Naive thymus-derived CD8-positive, alpha-beta T cell (primary cell): ENCODE results near the gene HES5. TPM values are rescaled to one million over a fixed set of nuclear protein-coding genes. Genes with fewer than 3 reads are reported as not detected.

Experiments
- ATAC-seq, 2 donors: fragments of 150-1000 bp; cut with Tn5 transposase in 1 of 2; sonication (Bioruptor Pico), chemical (Tn5 transposase) in 1 of 2; 1 replicate in 1 of 2; 2 replicates in 1 of 2; pipeline ENCODE4 v1.10.0; 2021; ENCODE audit warnings: mild to moderate bottlenecking in 2 of 2, moderate library complexity in 2 of 2
- POLR2A ChIA-PET: fragments of 350-600 bp; sonication (Branson Sonifier 250); formaldehyde crosslinking; loops from one replicate; lab custom pipeline; 2021; ENCODE audit warnings: antibody characterized with exemption; lab: Charles Lee
- DNase-seq, 10 donors: peaks; one replicate each; pipeline versions ENCODE4 v3.0.0 to v3.0.0-alpha.2; 2020 to 2022
- H3K27ac Mint-ChIP-seq, 10 donors: one replicate each; pipeline ENCODE4 v1.8.0; 2020 to 2022; ENCODE audit warnings: mild to moderate bottlenecking in 10 of 10, mixed read lengths in 10 of 10, moderate library complexity in 4 of 10, inconsistent platforms in 1 of 10
- H3K27me3 Mint-ChIP-seq, 5 donors: one replicate each; pipeline ENCODE4 v1.8.0; 2021 to 2022; ENCODE audit warnings: mixed read lengths in 5 of 5
- H3K36me3 Mint-ChIP-seq, 3 donors: one replicate each; pipeline ENCODE4 v1.8.0; 2020 to 2022; ENCODE audit warnings: mixed read lengths in 3 of 3, mild to moderate bottlenecking in 2 of 3, inconsistent platforms in 1 of 3
- H3K4me1 Mint-ChIP-seq, 4 donors: one replicate each; pipeline ENCODE4 v1.8.0; 2021 to 2022; ENCODE audit warnings: mixed read lengths in 4 of 4
- H3K4me3 Mint-ChIP-seq, 10 donors: one replicate each; pipeline ENCODE4 v1.8.0; 2020 to 2022; ENCODE audit warnings: mild to moderate bottlenecking in 10 of 10, mixed read lengths in 10 of 10, moderate library complexity in 6 of 10, inconsistent platforms in 1 of 10
- H3K9me3 Mint-ChIP-seq, 9 donors: one replicate each; pipeline ENCODE4 v1.8.0; 2020 to 2022; ENCODE audit warnings: mixed read lengths in 9 of 9, mild to moderate bottlenecking in 3 of 9, inconsistent platforms in 1 of 9, moderate library complexity in 1 of 9
- polyA plus RNA-seq, 3 donors: library from polyadenylated mRNA; unstranded; fragments of 300-500 nt; fragmentation: Illumina TruSeq; gene quantifications; one replicate each; pipeline ENCODE4 v1.2.3, GENCODE V29; 2021
- total RNA-seq, 8 experiments: library from RNA in 2 of 8; stranded (reverse) in 2 of 8; gene quantifications; one replicate each; pipeline ENCODE4 v1.2.3 and lab custom pipeline; 2021 to 2026

HES5 gene
- total and polyA plus RNA-seq, 5 experiments from 2014 or later, result 0.30 TPM; not detected in 4

GRCh38 chr1:2493218-2493617 is 36.8 kb downstream of the HES5 start:
- DNase-seq (no peak), ATAC-seq (no peak)
- peak overlapping the region in 9 of 10 donors; percentile 20 to 95 (median 82) for H3K27ac Mint-ChIP-seq
- H3K4me3 Mint-ChIP-seq, result peak overlapping the region in 5 of 10 donors; percentile 14 to 80 (median 70)
- peaks cover 20 to 59% (median 34%) of the 10 kb centered on the region in 4 donors for H3K4me1 Mint-ChIP-seq
- H3K27me3 Mint-ChIP-seq, result no peaks in the 10 kb centered on the region
- H3K36me3 Mint-ChIP-seq, result peaks cover 0 to 10% (median 7%) of the 10 kb centered on the region in 3 donors
- POLR2A ChIA-PET, result interaction anchor here (0.7 to 5.6 kb wide), 10 partner anchors 10 to 93 kb away, joined by 3 to 78 read pairs (median 9); partner anchors contain the start of genes PANK4 and PRXL2B
- H3K9me3 Mint-ChIP-seq, result peaks cover 0 to 9% (median 6%) of the 10 kb centered on the region in 9 donors

GRCh38 chr1:2492091-2492490 is 38.0 kb downstream of the HES5 start:
- Mint-ChIP-seq H3K27me3 (no peaks in the 10 kb centered on the region), H3K9me3 (peaks cover 0 to 15% (median 6%) of the 10 kb centered on the region in 9 donors), H3K4me3 (peak overlapping the region in 2 of 10 donors; percentile 18 to 27), H3K27ac (peak overlapping the region in 4 of 10 donors; percentile 32 to 49 (median 40)), H3K36me3 (peaks cover 0 to 17% (median 11%) of the 10 kb centered on the region in 3 donors), H3K4me1 (peaks cover 22 to 51% (median 30%) of the 10 kb centered on the region in 4 donors)
- DNase-seq (no peak), ATAC-seq (no peak)
- POLR2A ChIA-PET, result interaction anchor here (0.5 to 2.2 kb wide), 5 partner anchors 34 to 94 kb away, joined by 3 to 16 read pairs (median 4); partner anchors contain the start of genes PANK4 and PRXL2B

GRCh38 chr1:2489615-2490014 is 40.4 kb downstream of the HES5 start:
- no peak overlapping the region for H3K4me3 Mint-ChIP-seq
- peaks cover 0 to 17% (median 11%) of the 10 kb centered on the region in 3 donors for H3K36me3 Mint-ChIP-seq
- H3K27ac Mint-ChIP-seq, result peak overlapping the region in 1 of 10 donors; percentile 75
- ATAC-seq, result no peak
- POLR2A ChIA-PET, result no interaction called here
- H3K9me3 Mint-ChIP-seq, result peaks cover 0 to 15% (median 9%) of the 10 kb centered on the region in 9 donors
- no peaks in the 10 kb centered on the region for H3K27me3 Mint-ChIP-seq
- no peak for DNase-seq
- peaks cover 15 to 33% (median 17%) of the 10 kb centered on the region in 4 donors for H3K4me1 Mint-ChIP-seq

- Mint-ChIP-seq H3K36me3 (peaks cover 0 to 17% (median 11%) of the 10 kb centered on the region in 3 donors), H3K4me3 (no peak overlapping the region), H3K4me1 (peaks cover 7 to 29% (median 11%) of the 10 kb centered on the region in 4 donors), H3K27ac (no peak overlapping the region), H3K9me3 (peaks cover 0 to 15% (median 9%) of the 10 kb centered on the region in 9 donors), H3K27me3 (no peaks in the 10 kb centered on the region)
- ATAC-seq (no peak), DNase-seq (no peak)
- POLR2A ChIA-PET, result interaction anchor here (1.6 kb wide), 1 partner anchor 9 kb away, joined by 5 read pairs; no protein-coding TSS in a partner anchor
Measured at GRCh38 chr1:2488688-2489087, 41.4 kb downstream of the HES5 start.

GRCh38 chr1:2486558-2486957 is 43.5 kb downstream of the HES5 start:
- H3K4me3 Mint-ChIP-seq, result no peak overlapping the region
- DNase-seq (no peak), ATAC-seq (no peak)
- peaks cover 0 to 15% (median 9%) of the 10 kb centered on the region in 9 donors for H3K9me3 Mint-ChIP-seq
- peaks cover 0 to 11% (median 4%) of the 10 kb centered on the region in 4 donors for H3K4me1 Mint-ChIP-seq
- no peaks in the 10 kb centered on the region for H3K27me3 Mint-ChIP-seq
- POLR2A ChIA-PET, result no interaction called here
- H3K36me3 Mint-ChIP-seq, result peaks cover 0 to 17% (median 11%) of the 10 kb centered on the region in 3 donors
- H3K27ac Mint-ChIP-seq, result no peak overlapping the region

- no peak for ATAC-seq
- H3K27me3 Mint-ChIP-seq, result no peaks in the 10 kb centered on the region
- POLR2A ChIA-PET, result no interaction called here
- H3K9me3 Mint-ChIP-seq, result peaks cover 0 to 15% (median 9%) of the 10 kb centered on the region in 9 donors
- peaks cover 0 to 5% (median 3%) of the 10 kb centered on the region in 4 donors for H3K4me1 Mint-ChIP-seq
- peaks cover 0 to 17% (median 11%) of the 10 kb centered on the region in 3 donors for H3K36me3 Mint-ChIP-seq
- no peak for DNase-seq
- H3K4me3 Mint-ChIP-seq, result no peak overlapping the region
- H3K27ac Mint-ChIP-seq, result no peak overlapping the region
Measured at GRCh38 chr1:2486041-2486440, 44.0 kb downstream of the HES5 start.

GRCh38 chr1:2483970-2484369 is 46.1 kb downstream of the HES5 start:
- ATAC-seq, result no peak
- H3K27ac Mint-ChIP-seq, result peak overlapping the region in 2 of 10 donors; percentile 16 to 66
- POLR2A ChIA-PET, result no interaction called here
- H3K36me3 Mint-ChIP-seq, result peaks cover 0 to 14% (median 9%) of the 10 kb centered on the region in 3 donors
- H3K4me3 Mint-ChIP-seq, result no peak overlapping the region
- H3K4me1 Mint-ChIP-seq, result peaks cover 0 to 5% (median 2%) of the 10 kb centered on the region in 4 donors
- H3K27me3 Mint-ChIP-seq, result no peaks in the 10 kb centered on the region
- peaks cover 0 to 15% (median 9%) of the 10 kb centered on the region in 9 donors for H3K9me3 Mint-ChIP-seq
- DNase-seq, result no peak

- Mint-ChIP-seq H3K27me3 (no peaks in the 10 kb centered on the region), H3K4me3 (no peak overlapping the region), H3K27ac (peak overlapping the region in 1 of 10 donors; percentile 41), H3K9me3 (peaks cover 0 to 6% (median 2%) of the 10 kb centered on the region in 9 donors), H3K36me3 (peaks cover 0 to 5% (median 3%) of the 10 kb centered on the region in 3 donors), H3K4me1 (peaks cover 0 to 5% (median 2%) of the 10 kb centered on the region in 4 donors)
- POLR2A ChIA-PET, result no interaction called here
- ATAC-seq (no peak), DNase-seq (no peak)
Measured at GRCh38 chr1:2483026-2483425, 47.0 kb downstream of the HES5 start.

GRCh38 chr1:2482588-2482987 is 47.5 kb downstream of the HES5 start:
- Mint-ChIP-seq H3K27ac (no peak overlapping the region), H3K9me3 (peaks cover 0 to 4% (median 0%) of the 10 kb centered on the region in 9 donors), H3K36me3 (peaks cover 0 to 1% (median 0%) of the 10 kb centered on the region in 3 donors), H3K4me1 (peaks cover 0 to 4% (median 2%) of the 10 kb centered on the region in 4 donors), H3K4me3 (no peak overlapping the region), H3K27me3 (no peaks in the 10 kb centered on the region)
- DNase-seq, result no peak
- POLR2A ChIA-PET, result no interaction called here
- ATAC-seq, result no peak

- H3K27me3 Mint-ChIP-seq, result no peaks in the 10 kb centered on the region
- ATAC-seq (no peak), DNase-seq (no peak)
- POLR2A ChIA-PET, result interaction anchor here (0.6 kb wide), 1 partner anchor 1469 kb away, joined by 3 read pairs; no protein-coding TSS in a partner anchor
- H3K4me1 Mint-ChIP-seq, result peaks cover 0 to 4% (median 2%) of the 10 kb centered on the region in 4 donors
- peaks cover 0 to 3% (median 0%) of the 10 kb centered on the region in 9 donors for H3K9me3 Mint-ChIP-seq
- no peak overlapping the region for H3K27ac Mint-ChIP-seq
- H3K4me3 Mint-ChIP-seq, result no peak overlapping the region
- H3K36me3 Mint-ChIP-seq, result no peaks in the 10 kb centered on the region
Measured at GRCh38 chr1:2481885-2482284, 48.2 kb downstream of the HES5 start.

GRCh38 chr1:2480986-2481364 is 49.1 kb downstream of the HES5 start:
- no peak for DNase-seq
- POLR2A ChIA-PET, result no interaction called here
- no peaks in the 10 kb centered on the region for H3K9me3 Mint-ChIP-seq
- H3K4me1 Mint-ChIP-seq, result peaks cover 0 to 4% (median 2%) of the 10 kb centered on the region in 4 donors
- no peak overlapping the region for H3K4me3 Mint-ChIP-seq
- no peak overlapping the region for H3K27ac Mint-ChIP-seq
- H3K27me3 Mint-ChIP-seq, result no peaks in the 10 kb centered on the region
- no peak for ATAC-seq
- no peaks in the 10 kb centered on the region for H3K36me3 Mint-ChIP-seq

GRCh38 chr1:2480236-2480985 is 49.7 kb downstream of the HES5 start:
- Mint-ChIP-seq H3K4me1 (peaks cover 0 to 4% (median 2%) of the 10 kb centered on the region in 4 donors), H3K27ac (no peak overlapping the region), H3K9me3 (no peaks in the 10 kb centered on the region), H3K36me3 (no peaks in the 10 kb centered on the region), H3K27me3 (no peaks in the 10 kb centered on the region), H3K4me3 (no peak overlapping the region)
- ATAC-seq (no peak), DNase-seq (no peak)
- POLR2A ChIA-PET, result interaction anchor here (1.6 kb wide), 1 partner anchor 8 kb away, joined by 5 read pairs; no protein-coding TSS in a partner anchor

GRCh38 chr1:2479618-2480017 is 50.4 kb downstream of the HES5 start:
- no peak for DNase-seq
- no peaks in the 10 kb centered on the region for H3K27me3 Mint-ChIP-seq
- H3K4me3 Mint-ChIP-seq, result no peak overlapping the region
- peaks cover 0 to 4% (median 2%) of the 10 kb centered on the region in 4 donors for H3K4me1 Mint-ChIP-seq
- H3K27ac Mint-ChIP-seq, result no peak overlapping the region
- no peaks in the 10 kb centered on the region for H3K36me3 Mint-ChIP-seq
- H3K9me3 Mint-ChIP-seq, result no peaks in the 10 kb centered on the region
- no peak for ATAC-seq
- POLR2A ChIA-PET, result interaction anchor here (1.6 kb wide), 1 partner anchor 8 kb away, joined by 5 read pairs; no protein-coding TSS in a partner anchor
